ENCODE data around the gene DMBX1. TPM values are rescaled to one million over a fixed set of nuclear protein-coding genes. Genes with fewer than 3 reads are reported as not detected.

Gene DMBX1
- total RNA-seq, 1 donor from 2014 or later, result not detected

DNA sequence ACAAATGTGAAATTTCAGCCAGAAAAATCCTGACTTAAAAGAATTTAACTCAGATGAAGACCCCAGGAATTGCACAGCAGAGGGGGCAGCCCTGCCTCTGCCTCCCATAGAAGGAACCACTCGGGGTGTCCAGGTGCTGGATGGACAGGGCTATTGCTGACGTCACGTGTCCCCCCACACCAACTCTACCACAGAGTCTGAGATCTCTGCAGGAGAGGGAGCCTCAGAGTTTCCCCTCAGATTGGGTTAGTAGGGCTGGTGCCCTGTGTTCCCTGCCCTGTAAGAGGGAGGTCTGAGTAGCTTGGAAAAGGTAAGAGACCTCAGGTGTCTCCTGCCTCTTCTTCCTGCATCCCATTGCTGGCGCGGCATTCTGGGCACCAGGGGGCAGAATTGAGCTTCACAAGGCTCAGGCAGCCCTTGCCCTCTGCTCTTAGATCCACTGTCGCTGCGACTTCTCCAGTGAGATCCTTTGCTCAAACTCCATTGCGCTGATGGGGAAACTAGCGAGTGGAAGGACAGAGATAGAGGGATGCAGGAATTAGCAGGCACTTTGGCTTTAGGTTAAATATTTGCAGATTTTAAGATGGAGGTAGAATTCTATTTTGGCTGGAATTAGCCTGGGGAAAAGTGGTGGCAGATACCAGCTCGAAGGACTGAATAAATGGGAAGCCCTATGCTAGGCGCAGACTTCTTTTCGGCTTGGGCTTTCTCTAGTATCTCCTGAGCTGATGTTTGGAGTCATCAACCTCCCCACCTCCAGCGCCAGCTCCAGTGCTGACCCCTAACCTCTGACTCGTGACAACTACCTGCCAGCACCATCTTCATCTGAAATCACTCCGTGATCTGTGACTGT, 42.8 kb upstream of the DMBX1 start:
- peaks cover 54% of the 10 kb centered on the region for H3K27me3 Mint-ChIP-seq (ENCODE audit: low read depth)
- H3K9me3 Mint-ChIP-seq (ENCODE audit: low read depth), result no peaks in the 10 kb centered on the region

DNA sequence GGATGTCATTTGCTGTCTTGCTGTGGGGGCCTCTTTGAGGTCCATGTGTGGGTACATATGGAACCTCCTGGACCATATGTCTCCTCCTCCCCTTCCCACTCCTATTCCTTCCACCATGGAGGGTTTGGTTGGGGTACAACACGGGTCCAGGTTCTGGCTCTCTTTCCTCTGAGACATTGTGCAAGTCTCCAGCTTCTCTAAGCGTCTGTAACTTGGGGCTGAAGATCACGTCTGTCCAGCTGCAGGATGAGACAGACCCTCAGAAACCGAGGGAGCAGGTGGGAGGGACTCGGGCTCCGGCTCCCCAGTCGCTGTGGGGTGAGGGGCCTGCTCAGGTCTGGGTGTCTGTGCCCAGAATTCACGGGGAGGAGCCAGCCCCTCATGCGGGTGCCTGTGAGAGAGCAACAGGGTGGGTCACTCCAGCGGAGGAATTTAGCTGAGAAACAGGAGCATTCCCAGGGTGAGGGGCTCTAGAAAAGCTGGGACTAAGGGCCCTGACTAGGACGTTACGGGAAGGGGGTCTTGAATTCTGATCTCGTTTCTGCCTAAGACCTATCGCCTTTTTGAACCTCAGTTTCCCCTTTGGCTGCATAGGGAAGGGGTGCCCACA, 42.0 kb upstream of the DMBX1 start:
- H3K4me1 Mint-ChIP-seq (ENCODE audit: low read depth), result peaks cover 14% of the 10 kb centered on the region
- TF ChIP-seq, protein P1, sequence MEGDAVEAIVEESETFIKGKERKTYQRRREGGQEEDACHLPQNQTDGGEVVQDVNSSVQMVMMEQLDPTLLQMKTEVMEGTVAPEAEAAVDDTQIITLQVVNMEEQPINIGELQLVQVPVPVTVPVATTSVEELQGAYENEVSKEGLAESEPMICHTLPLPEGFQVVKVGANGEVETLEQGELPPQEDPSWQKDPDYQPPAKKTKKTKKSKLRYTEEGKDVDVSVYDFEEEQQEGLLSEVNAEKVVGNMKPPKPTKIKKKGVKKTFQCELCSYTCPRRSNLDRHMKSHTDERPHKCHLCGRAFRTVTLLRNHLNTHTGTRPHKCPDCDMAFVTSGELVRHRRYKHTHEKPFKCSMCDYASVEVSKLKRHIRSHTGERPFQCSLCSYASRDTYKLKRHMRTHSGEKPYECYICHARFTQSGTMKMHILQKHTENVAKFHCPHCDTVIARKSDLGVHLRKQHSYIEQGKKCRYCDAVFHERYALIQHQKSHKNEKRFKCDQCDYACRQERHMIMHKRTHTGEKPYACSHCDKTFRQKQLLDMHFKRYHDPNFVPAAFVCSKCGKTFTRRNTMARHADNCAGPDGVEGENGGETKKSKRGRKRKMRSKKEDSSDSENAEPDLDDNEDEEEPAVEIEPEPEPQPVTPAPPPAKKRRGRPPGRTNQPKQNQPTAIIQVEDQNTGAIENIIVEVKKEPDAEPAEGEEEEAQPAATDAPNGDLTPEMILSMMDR (IDR thresholded peaks at IDR 0.05), result no peak
- H3K27me3 Mint-ChIP-seq (ENCODE audit: low read depth), result peaks cover 55% of the 10 kb centered on the region
- H3K4me3 Mint-ChIP-seq (ENCODE audit: unreplicated experiment), result peak overlapping the region; percentile 40
- H3K9me3 Mint-ChIP-seq (ENCODE audit: low read depth), result no peaks in the 10 kb centered on the region
- no peak overlapping the region for H3K27ac Mint-ChIP-seq (ENCODE audit: unreplicated experiment)
- DNase-seq (ENCODE audit: low spot score), result no peak
- H3K36me3 Mint-ChIP-seq (ENCODE audit: low read depth), result no peaks in the 10 kb centered on the region

More for the DNA sequence above, 42.8 kb upstream of the DMBX1 start:
- TF ChIP-seq, protein P1 (IDR thresholded peaks at IDR 0.05), result peak; percentile 94
- H3K4me1 Mint-ChIP-seq (ENCODE audit: low read depth), result peaks cover 16% of the 10 kb centered on the region
- H3K27ac Mint-ChIP-seq (ENCODE audit: unreplicated experiment), result no peak overlapping the region
- no peaks in the 10 kb centered on the region for H3K36me3 Mint-ChIP-seq (ENCODE audit: low read depth)
- no peak for DNase-seq (ENCODE audit: low spot score)
- H3K4me3 Mint-ChIP-seq (ENCODE audit: unreplicated experiment), result peak overlapping the region; percentile 27

GRCh38 chr1:46448109-46448911, 41.3 kb upstream of the DMBX1 start:
- H3K27ac Mint-ChIP-seq (ENCODE audit: unreplicated experiment), result no peak overlapping the region

DNA sequence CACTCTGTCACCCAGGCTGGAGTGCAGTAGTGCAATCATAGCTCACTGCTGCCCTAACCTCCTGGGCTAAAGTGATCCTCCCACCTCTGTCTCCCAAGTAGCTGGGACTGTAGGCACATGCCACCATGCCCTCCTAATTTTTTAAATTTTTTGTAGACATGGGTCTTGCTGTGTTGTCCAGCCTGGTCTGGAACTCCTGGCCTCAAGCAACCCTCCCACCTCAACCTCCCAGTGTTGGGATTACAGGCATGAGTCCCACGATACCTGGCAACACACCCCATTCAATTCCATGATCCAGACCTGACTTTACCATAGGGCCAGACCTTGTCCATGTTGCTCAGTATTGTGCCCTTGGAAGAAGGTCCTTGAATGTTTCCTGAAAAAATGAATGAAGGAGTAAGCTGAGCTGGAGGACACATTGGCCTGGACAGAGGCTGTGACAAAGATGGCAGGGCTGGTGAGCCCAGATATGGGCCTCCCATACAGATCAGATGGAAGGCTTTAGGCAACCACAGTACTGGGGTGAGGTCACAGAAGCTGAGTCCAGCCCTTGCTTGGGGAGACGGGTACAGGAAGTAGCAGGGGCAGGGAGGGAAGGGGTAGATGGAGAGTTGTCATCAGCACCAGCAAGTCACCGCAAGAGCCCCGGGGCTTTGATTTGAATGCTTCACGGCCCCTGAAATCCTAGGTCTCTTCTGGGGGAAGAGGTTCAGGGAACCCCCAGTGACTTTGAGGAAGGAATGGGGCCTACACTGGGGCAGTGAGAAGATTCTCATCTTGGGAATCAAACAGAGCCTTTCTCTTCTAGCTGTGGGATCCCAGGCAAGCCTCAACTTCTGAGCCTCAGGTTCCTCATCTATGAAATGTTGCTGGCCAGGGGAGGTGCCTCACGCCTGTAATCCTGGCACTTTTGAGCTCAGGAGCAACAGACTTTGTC, 40.1 kb upstream of the DMBX1 start:
- peaks cover 70% of the 10 kb centered on the region for H3K27me3 Mint-ChIP-seq (ENCODE audit: low read depth)
- no peak for DNase-seq (ENCODE audit: low spot score)
- peaks cover 2% of the 10 kb centered on the region for H3K36me3 Mint-ChIP-seq (ENCODE audit: low read depth)
- no peak overlapping the region for H3K27ac Mint-ChIP-seq (ENCODE audit: unreplicated experiment)
- H3K4me3 Mint-ChIP-seq (ENCODE audit: unreplicated experiment), result no peak overlapping the region
- TF ChIP-seq, protein P1 (IDR thresholded peaks at IDR 0.05), result no peak
- H3K4me1 Mint-ChIP-seq (ENCODE audit: low read depth), result peaks cover 12% of the 10 kb centered on the region
- H3K9me3 Mint-ChIP-seq (ENCODE audit: low read depth), result no peaks in the 10 kb centered on the region

More at GRCh38 chr1:46448109-46448911, 41.3 kb upstream of the DMBX1 start:
- Mint-ChIP-seq H3K9me3 (ENCODE audit: low read depth) (no peaks in the 10 kb centered on the region), H3K4me3 (ENCODE audit: unreplicated experiment) (peak overlapping the region; percentile 74), H3K4me1 (ENCODE audit: low read depth) (peaks cover 12% of the 10 kb centered on the region), H3K27me3 (ENCODE audit: low read depth) (peaks cover 61% of the 10 kb centered on the region), H3K36me3 (ENCODE audit: low read depth) (no peaks in the 10 kb centered on the region)
- no peak for DNase-seq (ENCODE audit: low spot score)
- TF ChIP-seq, protein P1 (IDR thresholded peaks at IDR 0.05), result no peak

Measured in chondrocyte (in vitro differentiated cells).